Adipocyte (in vitro differentiated cells): Measurements from ENCODE around the gene KRTAP4-5.
"Not testable (repeated sequence)": the region's sequence is repeated elsewhere in the genome, so short reads cannot be mapped to it uniquely, and the experiment has no call there.

Source experiments
- DNase-seq: peaks from one replicate; pipeline ENCODE4 v3.0.0-alpha.2; 2015; ENCODE audit warnings: low read depth
- H3K27me3 ChIP-seq: replicated peaks from 2 replicates; pipeline ENCODE4 v1.7.0; 2013; ENCODE audit warnings: mild to moderate bottlenecking, low read length, moderate library complexity; ENCODE audit not compliant: control insufficient read depth, insufficient read depth
- H3K36me3 ChIP-seq: 2 replicates; pipeline ENCODE4 v1.7.0; 2013; ENCODE audit warnings: low read length, mild to moderate bottlenecking, moderate library complexity; ENCODE audit not compliant: control insufficient read depth, insufficient read depth, severe bottlenecking
- H3K4me1 ChIP-seq: 2 replicates; pipeline ENCODE4 v1.7.0; 2013; ENCODE audit warnings: mild to moderate bottlenecking, low read length, moderate library complexity; ENCODE audit not compliant: control insufficient read depth, insufficient read depth
- H3K4me3 ChIP-seq: 2 replicates; pipeline ENCODE4 v1.7.0; 2013; ENCODE audit warnings: mild to moderate bottlenecking, low read length, moderate library complexity
- H3K9ac ChIP-seq: 2 replicates; pipeline ENCODE4 v1.7.0; 2013; ENCODE audit warnings: mild to moderate bottlenecking, low read length, moderate library complexity
- H3K9me3 ChIP-seq: 2 replicates; pipeline ENCODE4 v1.7.0; 2013; ENCODE audit warnings: mild to moderate bottlenecking, low read length, moderate library complexity; ENCODE audit not compliant: control insufficient read depth

KRTAP4-5 gene

GRCh38 chr17:41149652-41149985 lies at the start of gene KRTAP4-5:
TSS of gene KRTAP4-5 (minus strand) at chr17:41149825. CDS start at chr17:41149767, 58 bp downstream.
- no peaks in the 10 kb centered on the region for H3K36me3 ChIP-seq
- no peak for DNase-seq

GRCh38 chr17:41196068-41196467 lies 46.4 kb upstream of the KRTAP4-5 start:
- H3K27me3 ChIP-seq: no peaks in the 10 kb centered on the region
- no peak overlapping the region for H3K9ac ChIP-seq
- no peaks in the 10 kb centered on the region for H3K4me1 ChIP-seq
- H3K36me3 ChIP-seq: no peaks in the 10 kb centered on the region
- H3K9me3 ChIP-seq: peaks cover 3% of the 10 kb centered on the region
- no peak for DNase-seq
- H3K4me3 ChIP-seq: no peak overlapping the region

More at GRCh38 chr17:41149652-41149985, at the start of gene KRTAP4-5:
- H3K4me3 ChIP-seq: no peak within 1 kb of the TSS
- no peaks in the 10 kb centered on the region for H3K27me3 ChIP-seq
- H3K4me1 ChIP-seq: no peaks in the 10 kb centered on the region
- H3K9me3 ChIP-seq: no peaks in the 10 kb centered on the region
- H3K9ac ChIP-seq: no peak within 1 kb of the TSS

DNA sequence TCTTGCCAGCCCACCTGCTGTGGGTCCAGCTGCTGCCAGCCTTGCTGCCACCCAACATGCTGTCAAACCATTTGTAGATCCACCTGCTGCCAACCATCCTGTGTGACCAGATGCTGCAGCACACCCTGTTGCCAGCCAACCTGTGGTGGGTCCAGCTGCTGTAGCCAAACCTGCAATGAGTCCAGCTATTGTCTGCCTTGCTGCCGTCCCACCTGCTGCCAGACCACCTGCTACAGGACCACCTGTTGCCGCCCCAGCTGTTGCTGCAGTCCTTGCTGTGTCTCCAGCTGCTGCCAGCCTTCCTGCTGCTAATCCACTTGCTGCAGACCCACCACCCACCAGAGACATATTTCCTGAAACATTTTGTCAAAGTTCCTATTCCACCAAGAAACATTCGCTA lies 40.7 kb upstream of the KRTAP4-5 start:
- Histone ChIP-seq H3K36me3 (no peaks in the 10 kb centered on the region), H3K9ac (no peak overlapping the region), H3K4me3 (no peak overlapping the region), H3K9me3 (no peaks in the 10 kb centered on the region), H3K4me1 (no peaks in the 10 kb centered on the region), H3K27me3 (no peaks in the 10 kb centered on the region)
- DNase-seq: no peak

GRCh38 chr17:41189837-41190318 lies 40.3 kb upstream of the KRTAP4-5 start, which contains the start of gene KRTAP9-1:
TSS of gene KRTAP9-1 (plus strand) at chr17:41189887. CDS start at chr17:41189887, 0 bp downstream.
- H3K4me1 ChIP-seq, H3K4me3 ChIP-seq: not testable (repeated sequence)

GRCh38 chr17:41186872-41187271 lies 37.2 kb upstream of the KRTAP4-5 start:
- Histone ChIP-seq H3K4me3 (no peak overlapping the region), H3K4me1 (no peaks in the 10 kb centered on the region), H3K36me3 (no peaks in the 10 kb centered on the region), H3K27me3 (no peaks in the 10 kb centered on the region), H3K9me3 (no peaks in the 10 kb centered on the region), H3K9ac (no peak overlapping the region)
- no peak for DNase-seq

More at GRCh38 chr17:41189837-41190318, 40.3 kb upstream of the KRTAP4-5 start, which contains the start of gene KRTAP9-1:
- not testable (repeated sequence) for H3K9ac ChIP-seq, H3K27me3 ChIP-seq, H3K9me3 ChIP-seq, DNase-seq, H3K36me3 ChIP-seq

GRCh38 chr17:41185001-41185400 lies 35.4 kb upstream of the KRTAP4-5 start:
- no peaks in the 10 kb centered on the region for H3K27me3 ChIP-seq
- no peak for DNase-seq
- H3K36me3 ChIP-seq: no peaks in the 10 kb centered on the region
- no peak overlapping the region for H3K9ac ChIP-seq
- no peak overlapping the region for H3K4me3 ChIP-seq
- no peaks in the 10 kb centered on the region for H3K9me3 ChIP-seq
- no peaks in the 10 kb centered on the region for H3K4me1 ChIP-seq

DNA sequence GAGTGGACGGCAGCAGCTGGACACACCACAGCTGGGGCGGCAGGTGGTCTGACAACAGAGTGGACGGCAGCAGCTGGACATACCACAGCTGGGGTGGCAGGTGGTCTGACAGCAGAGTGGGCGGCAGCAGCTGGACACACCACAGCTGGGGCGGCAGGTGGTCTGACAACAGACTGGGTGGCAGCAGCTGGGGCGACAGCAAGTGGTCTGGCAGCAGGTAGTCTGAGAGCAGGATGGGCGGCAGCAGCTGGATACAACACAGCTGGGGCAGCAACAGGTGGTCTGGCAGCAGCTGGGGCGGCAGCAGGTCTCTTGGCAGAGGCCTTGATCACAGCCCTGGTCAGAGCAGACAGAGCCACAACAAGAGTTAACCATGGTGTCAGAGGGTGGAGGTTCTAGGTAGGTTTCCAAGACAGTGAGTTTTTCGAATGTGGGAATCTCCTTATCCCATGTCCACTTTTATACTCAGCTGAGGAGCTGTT lies 34.9 kb upstream of the KRTAP4-5 start, which contains the start of gene KRTAP4-1:
TSS of gene KRTAP4-1 (minus strand) at position 432 of the 482 bp plus-strand sequence. CDS start at position 375, 57 bp downstream.
- no peaks in the 10 kb centered on the region for H3K9me3 ChIP-seq
- DNase-seq: no peak
- no peaks in the 10 kb centered on the region for H3K36me3 ChIP-seq

GRCh38 chr17:41178843-41179616 lies 29.4 kb upstream of the KRTAP4-5 start:
- Histone ChIP-seq H3K9me3 (no peaks in the 10 kb centered on the region), H3K36me3 (no peaks in the 10 kb centered on the region)

More for the DNA sequence above, 34.9 kb upstream of the KRTAP4-5 start, which contains the start of gene KRTAP4-1:
- Histone ChIP-seq H3K4me1 (peaks cover 2% of the 10 kb centered on the region), H3K27me3 (no peaks in the 10 kb centered on the region), H3K9ac (no peak within 1 kb of the TSS), H3K4me3 (no peak within 1 kb of the TSS)

DNA sequence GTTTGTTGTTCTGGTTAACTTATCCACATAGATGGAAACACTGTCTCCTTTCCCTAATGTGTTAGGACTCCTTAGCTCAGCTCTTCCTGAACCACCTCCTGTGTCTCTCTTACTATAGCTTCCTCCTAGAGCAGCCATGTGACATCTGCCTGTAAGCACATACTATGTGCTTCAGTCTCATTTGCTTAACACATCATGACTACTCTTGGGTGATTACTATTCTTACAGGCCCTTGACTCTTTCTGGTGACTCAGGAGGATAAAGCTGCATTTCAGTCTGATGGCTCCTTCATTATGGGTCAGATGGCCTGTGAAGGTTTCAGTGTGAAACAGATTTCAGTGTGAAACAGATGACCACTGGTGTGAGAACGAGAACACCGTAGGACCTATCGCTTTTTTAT lies 28.7 kb upstream of the KRTAP4-5 start:
- Histone ChIP-seq H3K4me3 (no peak overlapping the region), H3K4me1 (peaks cover 14% of the 10 kb centered on the region), H3K9me3 (no peaks in the 10 kb centered on the region), H3K36me3 (no peaks in the 10 kb centered on the region), H3K27me3 (no peaks in the 10 kb centered on the region), H3K9ac (no peak overlapping the region)
- peak; percentile 2 for DNase-seq

More at GRCh38 chr17:41178843-41179616, 29.4 kb upstream of the KRTAP4-5 start:
- peaks cover 14% of the 10 kb centered on the region for H3K4me1 ChIP-seq
- H3K4me3 ChIP-seq: no peak overlapping the region
- H3K27me3 ChIP-seq: no peaks in the 10 kb centered on the region
- peak; percentile 27 for DNase-seq
- H3K9ac ChIP-seq: no peak overlapping the region

DNA sequence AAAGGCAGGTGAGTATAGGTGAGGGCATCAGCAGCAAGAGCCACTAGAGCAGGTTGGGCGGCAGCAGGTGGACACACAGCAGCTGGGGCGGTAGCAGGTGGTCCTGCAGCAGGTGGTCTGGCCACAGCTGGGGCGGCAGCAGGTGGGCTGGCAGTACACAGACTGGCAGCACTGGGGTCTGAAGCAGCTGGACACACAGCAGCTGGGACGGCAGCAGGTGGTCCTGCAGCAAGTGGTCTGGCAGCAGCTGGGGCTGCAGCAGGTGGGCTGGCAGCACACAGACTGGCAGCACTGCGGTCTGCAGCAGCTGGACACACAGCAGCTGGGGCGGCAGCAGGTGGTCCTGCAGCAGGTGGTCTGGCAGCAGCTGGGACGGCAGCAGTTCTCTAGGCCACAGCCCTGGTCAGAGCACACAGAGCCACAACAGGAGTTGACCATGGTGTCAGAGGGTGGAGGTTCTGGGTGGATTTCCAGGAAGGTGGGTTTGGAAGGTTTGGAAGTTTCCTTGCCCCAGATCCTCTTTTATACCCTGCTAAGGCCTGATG lies 28.2 kb upstream of the KRTAP4-5 start, which contains the start of gene KRTAP4-2:
TSS of gene KRTAP4-2 (minus strand) at position 495 of the 545 bp plus-strand sequence. CDS start at position 438, 57 bp downstream.
- Histone ChIP-seq H3K9me3 (no peaks in the 10 kb centered on the region), H3K27me3 (no peaks in the 10 kb centered on the region), H3K4me1 (peaks cover 14% of the 10 kb centered on the region), H3K36me3 (no peaks in the 10 kb centered on the region), H3K9ac (no peak within 1 kb of the TSS), H3K4me3 (no peak within 1 kb of the TSS)
- no peak for DNase-seq

GRCh38 chr17:41176744-41177387 lies 27.2 kb upstream of the KRTAP4-5 start:
- no peak overlapping the region for H3K9ac ChIP-seq
- H3K36me3 ChIP-seq: no peaks in the 10 kb centered on the region

More at GRCh38 chr17:41176744-41177387, 27.2 kb upstream of the KRTAP4-5 start:
- no peak for DNase-seq
- H3K9me3 ChIP-seq: no peaks in the 10 kb centered on the region
- no peak overlapping the region for H3K4me3 ChIP-seq
- H3K4me1 ChIP-seq: peaks cover 14% of the 10 kb centered on the region
- H3K27me3 ChIP-seq: no peaks in the 10 kb centered on the region
